GM23248 (cell line): ENCODE results near the gene SAXO2.
"Not testable (repeated sequence)": the region's sequence is repeated elsewhere in the genome, so short reads cannot be mapped to it uniquely, and the experiment has no call there.

Experiments
- EZH2 ChIP-seq: fragments of 200-600 bp; sonication (generic); IDR thresholded peaks from 2 replicates; pipeline ENCODE4 v1.6.1; 2018; ENCODE audit warnings: antibody characterized with exemption, mild to moderate bottlenecking; ENCODE audit not compliant: insufficient read depth, poor library complexity, severe bottlenecking
- EZH2phosphoT487 ChIP-seq: fragments of 200-600 bp; sonication (generic); IDR thresholded peaks from 2 replicates; pipeline ENCODE4 v1.6.1; 2018; ENCODE audit warnings: antibody characterized with exemption, moderate library complexity, mild to moderate bottlenecking, low read depth; ENCODE audit not compliant: insufficient read depth

DNA sequence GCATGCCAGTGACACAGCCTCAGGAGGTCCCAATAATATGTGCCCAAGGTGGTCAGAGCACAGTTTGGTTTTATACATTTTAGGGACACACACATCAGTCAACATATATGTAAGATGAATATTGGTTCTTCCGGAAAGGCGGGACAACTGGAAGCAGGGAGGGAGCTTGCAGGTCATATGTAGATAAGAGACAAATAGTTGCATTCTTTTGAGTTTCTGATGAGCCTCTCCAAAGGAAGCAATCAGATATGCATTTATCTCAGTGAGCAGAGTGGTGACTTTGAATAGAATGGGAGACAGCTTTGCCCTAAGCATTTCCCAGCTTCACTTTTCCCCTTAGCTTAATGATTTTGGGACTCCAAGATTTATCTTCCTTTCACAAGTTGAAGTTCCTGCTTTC lies 4.5 kb downstream of the SAXO2 start:
- not testable (repeated sequence) for TF ChIP-seq EZH2phosphoT487, EZH2
